ENCODE measurements around the gene ADARB2.

Gene ADARB2

DNA sequence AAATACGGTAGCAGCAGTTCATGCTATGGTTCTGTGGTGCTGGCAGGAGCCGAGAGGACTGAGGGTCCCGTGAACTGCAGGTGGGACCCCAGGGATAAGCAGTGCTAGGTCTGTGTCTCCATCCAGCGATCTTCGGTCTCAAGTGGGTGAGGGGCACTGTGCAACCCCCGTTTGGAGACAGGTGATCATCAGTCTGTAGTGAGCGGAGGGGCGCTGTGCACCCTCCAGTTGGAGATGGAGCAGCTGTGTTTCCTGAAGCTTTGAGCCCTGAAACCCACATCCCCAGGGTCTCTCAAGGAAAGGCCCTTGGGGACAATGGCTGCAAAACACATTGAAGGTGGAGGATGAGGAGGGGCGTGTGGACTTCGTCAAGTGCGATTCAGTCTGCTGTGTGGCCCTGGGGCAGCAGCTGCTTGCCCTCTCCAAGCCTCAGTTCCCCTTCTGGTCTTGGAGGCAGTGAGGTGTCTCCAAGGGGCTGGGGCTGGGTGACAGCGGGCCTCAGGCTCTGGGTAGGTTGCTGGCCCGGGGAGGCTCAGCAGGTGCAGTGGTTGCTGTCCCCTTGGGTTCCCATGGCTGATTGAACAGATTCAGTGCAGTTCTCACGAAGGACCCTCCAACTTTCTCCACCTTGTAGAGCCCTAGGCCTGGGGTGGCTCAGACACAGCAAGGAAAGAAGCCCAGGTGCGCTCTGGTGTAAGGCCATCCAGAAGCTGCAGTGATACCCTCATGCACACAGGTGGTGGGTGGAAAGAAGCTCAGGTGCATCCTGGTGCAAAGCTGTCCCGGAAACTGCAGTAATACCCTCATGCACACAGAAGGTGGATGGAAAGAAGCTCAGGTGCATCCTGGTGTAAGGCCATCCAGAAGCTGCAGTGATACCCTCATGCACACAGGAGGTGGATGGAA is 160.6 kb downstream of the ADARB2 start:
- DNase-seq (no peak), ATAC-seq (no peak)
- H3K27ac Mint-ChIP-seq = no peak overlapping the region
- H3K4me3 Mint-ChIP-seq = no peak overlapping the region
- no peaks in the 10 kb centered on the region for H3K4me1 Mint-ChIP-seq
- peaks cover 2 to 4% of the 10 kb centered on the region in 2 donors for H3K9me3 Mint-ChIP-seq
- H3K27me3 Mint-ChIP-seq = peaks cover 11% of the 10 kb centered on the region

DNA sequence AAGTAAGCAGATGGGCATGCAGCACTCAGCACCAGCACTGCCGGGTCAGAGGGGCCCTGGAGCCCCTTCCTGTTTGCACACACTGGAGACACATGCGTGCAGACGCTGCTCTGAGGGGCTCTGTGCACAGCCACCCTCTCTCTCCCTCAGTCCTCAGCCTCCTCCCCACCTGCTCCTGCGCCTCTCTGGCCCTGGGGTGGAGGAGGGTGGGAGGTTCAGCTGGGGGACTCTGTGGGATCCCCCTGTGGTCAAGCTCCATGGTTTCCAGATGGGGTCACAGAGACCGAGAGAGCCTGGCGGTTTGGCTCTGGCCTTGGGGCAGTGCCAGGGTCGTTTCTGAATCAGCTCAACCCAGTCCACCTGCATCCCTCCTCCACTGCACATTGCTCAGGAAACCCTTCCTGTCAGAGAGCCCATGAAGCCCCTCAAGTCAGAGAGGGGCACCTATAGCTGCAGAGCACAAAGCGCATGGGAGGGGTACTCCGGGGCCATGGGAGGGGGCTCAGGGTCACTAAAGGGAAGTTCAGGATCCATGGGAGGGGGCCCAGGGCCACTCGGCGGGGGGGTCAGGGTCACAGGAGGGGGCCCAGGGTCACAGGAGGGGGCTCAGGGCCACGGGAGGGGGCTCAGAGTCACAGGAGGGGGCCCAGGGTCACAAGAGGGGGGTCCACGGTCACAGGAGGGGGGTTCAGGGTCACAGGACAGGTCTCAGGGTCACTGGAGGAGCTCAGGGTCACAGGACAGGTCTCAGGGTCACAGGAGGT is 161.7 kb downstream of the ADARB2 start:
- DNase-seq (no peak), ATAC-seq (peak; percentile 55)
- no peak overlapping the region for H3K4me3 Mint-ChIP-seq
- peaks cover 7 to 8% of the 10 kb centered on the region in 2 donors for H3K9me3 Mint-ChIP-seq
- peaks cover 16% of the 10 kb centered on the region for H3K27me3 Mint-ChIP-seq
- peak overlapping the region in 1 of 2 donors; percentile 9 for H3K27ac Mint-ChIP-seq
- H3K4me1 Mint-ChIP-seq = no peaks in the 10 kb centered on the region

DNA sequence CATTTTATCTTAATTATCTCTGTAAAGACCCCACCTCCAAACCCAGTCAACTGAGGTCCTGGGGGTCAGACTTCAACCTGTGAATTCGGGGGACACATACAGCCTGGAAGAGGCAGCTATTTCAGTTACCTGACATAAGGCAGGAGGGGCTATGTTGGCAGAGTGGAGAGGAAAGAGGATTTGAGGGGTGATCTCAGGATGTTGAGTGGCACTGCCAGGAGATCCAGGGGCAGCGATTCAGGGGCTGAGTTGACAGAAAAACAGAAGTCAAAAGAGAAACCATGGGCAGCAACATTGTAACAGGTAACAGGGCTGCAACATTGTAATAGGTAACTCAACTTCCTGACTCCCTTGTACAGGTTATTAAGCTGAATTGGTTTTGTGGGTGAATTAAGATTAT is 162.6 kb downstream of the ADARB2 start:
- DNase-seq (no peak), ATAC-seq (no peak)
- H3K27me3 Mint-ChIP-seq = peaks cover 16% of the 10 kb centered on the region
- peaks cover 7 to 8% of the 10 kb centered on the region in 2 donors for H3K9me3 Mint-ChIP-seq
- peak overlapping the region in 1 of 2 donors; percentile 51 for H3K27ac Mint-ChIP-seq
- no peak overlapping the region for H3K4me3 Mint-ChIP-seq
- no peaks in the 10 kb centered on the region for H3K4me1 Mint-ChIP-seq

DNA sequence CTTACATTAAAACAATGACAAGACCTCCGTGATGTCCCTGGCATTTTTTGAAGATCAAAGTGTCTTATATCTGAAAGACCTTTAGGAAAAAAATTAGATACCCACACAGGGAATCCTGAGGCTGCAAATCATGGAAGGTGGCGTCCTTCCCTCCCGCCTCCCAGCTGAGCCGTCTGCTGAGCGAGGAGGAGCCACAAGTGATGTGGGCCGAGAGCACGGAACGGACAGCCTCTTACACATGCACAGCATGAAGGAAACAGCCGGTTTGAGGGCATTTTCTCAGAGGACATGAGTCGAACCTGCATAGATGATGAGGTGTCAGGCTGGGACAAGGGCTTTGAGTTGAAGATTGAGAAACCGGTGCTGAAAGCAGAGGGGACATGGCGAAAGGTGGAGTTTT is 163.3 kb downstream of the ADARB2 start:
- DNase-seq = no peak
- Mint-ChIP-seq H3K27ac (no peak overlapping the region), H3K4me1 (no peaks in the 10 kb centered on the region), H3K4me3 (no peak overlapping the region), H3K27me3 (peaks cover 16% of the 10 kb centered on the region), H3K9me3 (peaks cover 7 to 8% of the 10 kb centered on the region in 2 donors)
- ATAC-seq = no peak

DNA sequence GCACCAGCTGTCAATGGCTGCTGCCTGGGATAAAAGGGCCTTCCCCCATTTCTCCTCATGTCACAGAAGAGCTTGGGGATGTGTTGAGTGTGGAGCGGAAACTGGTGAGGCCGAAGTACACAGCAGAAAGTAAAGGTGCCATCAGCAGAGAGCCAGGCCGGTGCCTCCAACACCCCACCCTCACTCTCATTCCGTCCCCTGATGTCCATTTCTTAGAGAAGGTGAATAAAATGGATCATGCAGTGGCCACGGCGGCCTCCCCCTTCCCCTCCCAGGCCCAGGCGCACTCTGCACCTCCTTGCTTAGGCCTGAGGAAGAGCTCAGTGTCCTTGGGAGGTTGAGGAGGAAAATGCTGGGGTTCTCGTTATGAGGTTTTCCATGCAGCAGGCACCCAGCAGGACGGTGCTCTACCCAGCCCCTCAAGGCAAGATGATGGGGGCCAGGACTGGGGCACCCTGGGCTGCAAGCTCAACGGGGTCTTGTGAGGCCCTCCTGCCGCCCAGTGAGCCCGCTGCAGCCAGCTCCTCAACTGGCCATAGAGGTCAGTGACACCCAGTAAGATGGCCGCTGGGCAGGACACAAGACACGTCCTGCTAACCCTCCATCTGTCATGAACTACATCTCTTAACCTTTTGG is 163.9 kb downstream of the ADARB2 start:
- no peak for DNase-seq
- ATAC-seq = no peak
- Mint-ChIP-seq H3K27me3 (peaks cover 16% of the 10 kb centered on the region), H3K4me3 (no peak overlapping the region), H3K4me1 (no peaks in the 10 kb centered on the region), H3K27ac (peak overlapping the region in 1 of 2 donors; percentile 79), H3K9me3 (peaks cover 7 to 8% of the 10 kb centered on the region in 2 donors)

DNA sequence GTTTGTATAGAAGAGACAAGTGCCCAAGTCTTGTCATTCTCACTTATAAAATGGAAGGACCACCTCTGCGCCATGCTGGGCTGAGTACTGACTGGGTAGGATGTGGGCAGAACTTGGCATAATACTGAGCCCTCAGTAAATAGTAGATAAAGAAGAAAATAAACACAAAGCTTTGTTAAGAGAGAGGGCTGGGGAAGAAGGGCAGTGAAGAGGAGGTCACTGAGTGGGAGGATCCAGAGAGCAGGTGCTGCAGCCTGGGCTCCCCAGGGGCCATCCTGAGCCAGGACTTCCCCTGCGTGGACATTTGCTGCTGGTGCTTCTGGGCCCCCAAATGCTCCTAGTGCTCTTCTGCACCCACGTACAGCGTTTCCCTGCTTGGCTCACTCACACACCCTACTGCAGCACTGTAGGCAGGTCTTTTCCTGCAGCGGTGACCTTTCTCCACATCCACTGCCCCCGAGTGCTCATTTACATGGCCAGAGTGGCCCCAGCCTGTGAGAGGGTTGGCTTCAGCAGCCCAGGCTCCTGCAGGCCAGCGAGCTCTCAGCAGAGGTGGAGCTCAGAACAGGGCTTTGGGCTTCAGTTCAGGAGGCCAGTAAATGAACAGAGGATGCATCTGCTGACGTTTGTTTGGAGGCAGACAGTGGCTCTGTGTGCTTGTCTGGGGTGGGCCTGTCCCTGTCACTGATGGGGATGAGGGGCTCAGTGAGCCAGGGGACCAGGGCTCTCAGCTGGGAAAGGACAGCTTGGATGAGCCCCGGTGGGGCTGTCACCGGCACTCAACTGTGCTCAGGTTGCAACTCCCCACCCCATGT is 164.6 kb downstream of the ADARB2 start:
- DNase-seq = no peak
- Mint-ChIP-seq H3K27ac (peak overlapping the region in 1 of 2 donors; percentile 79), H3K27me3 (peaks cover 16% of the 10 kb centered on the region), H3K9me3 (peaks cover 7 to 8% of the 10 kb centered on the region in 2 donors), H3K4me3 (no peak overlapping the region), H3K4me1 (no peaks in the 10 kb centered on the region)
- ATAC-seq = peak; percentile 21

DNA sequence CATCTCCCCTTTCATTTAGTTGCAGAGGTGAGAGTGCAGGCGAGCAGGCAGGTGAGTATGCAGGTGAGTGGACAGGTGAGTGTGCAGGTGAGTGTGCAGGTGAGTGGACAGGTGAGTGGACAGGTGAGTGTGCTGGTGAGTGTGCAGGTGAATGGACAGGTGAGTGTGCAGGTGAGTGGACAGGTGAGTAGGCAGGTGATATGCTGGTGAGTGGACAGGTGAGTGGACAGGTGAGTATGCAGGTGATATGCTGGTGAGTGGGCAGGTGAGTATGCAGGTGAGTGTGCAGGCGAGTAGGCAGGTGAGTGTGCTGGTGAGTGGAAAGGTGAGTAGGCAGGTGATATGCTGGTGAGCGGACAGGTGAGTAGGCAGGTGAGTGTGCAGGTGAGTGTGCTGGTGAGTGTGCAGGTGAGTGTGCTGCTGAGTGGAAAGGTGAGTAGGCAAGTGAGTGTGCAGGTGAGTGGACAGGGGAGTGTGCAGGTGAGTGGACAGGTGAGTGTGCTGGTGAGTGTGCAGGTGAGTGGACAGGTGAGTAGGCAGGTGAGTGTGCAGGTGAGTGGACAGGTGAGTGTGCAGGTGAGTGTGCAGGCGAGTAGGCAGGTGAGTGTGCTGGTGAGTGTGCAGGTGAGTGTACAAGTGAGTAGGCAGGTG is 165.6 kb downstream of the ADARB2 start:
- Mint-ChIP-seq H3K27ac (no peak overlapping the region), H3K4me3 (no peak overlapping the region), H3K4me1 (no peaks in the 10 kb centered on the region), H3K27me3 (peaks cover 16% of the 10 kb centered on the region), H3K9me3 (peaks cover 7 to 8% of the 10 kb centered on the region in 2 donors)
- ATAC-seq (no peak), DNase-seq (no peak)

DNA sequence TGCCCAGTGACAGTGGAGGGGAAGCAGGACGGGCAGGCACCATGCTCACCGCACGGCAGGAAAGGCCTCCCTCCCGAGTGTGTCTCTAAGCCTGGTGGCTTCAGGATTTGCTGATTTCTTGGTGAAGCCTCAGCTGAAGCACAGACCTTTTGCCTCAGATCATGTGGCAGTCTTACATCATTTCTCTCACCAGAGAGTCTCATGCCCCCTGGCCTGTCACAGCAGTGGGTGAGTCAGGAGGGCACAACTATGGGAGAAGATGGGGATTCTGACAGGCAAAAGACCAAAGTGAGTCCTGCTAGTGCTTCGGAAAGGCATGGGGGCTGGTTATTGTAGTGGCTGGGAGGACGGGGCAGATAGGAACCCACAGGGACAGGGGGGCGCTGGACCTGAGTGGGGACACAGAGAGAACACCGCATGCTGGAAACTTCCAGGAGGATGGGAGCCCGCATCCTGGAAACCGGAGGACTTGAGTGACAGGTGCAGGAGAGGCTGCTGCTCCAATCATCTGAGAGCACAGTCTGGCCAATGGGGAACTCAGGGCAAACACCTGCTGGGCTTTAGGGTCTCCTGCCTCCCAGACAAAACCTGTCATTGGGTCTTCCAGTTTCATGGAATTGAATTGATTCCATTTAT is 166.8 kb downstream of the ADARB2 start:
- no peaks in the 10 kb centered on the region for H3K4me1 Mint-ChIP-seq
- H3K9me3 Mint-ChIP-seq = peaks cover 7 to 8% of the 10 kb centered on the region in 2 donors
- no peak for DNase-seq
- no peak overlapping the region for H3K4me3 Mint-ChIP-seq
- ATAC-seq = no peak
- peaks cover 16% of the 10 kb centered on the region for H3K27me3 Mint-ChIP-seq
- peak overlapping the region in 1 of 2 donors; percentile 30 for H3K27ac Mint-ChIP-seq

DNA sequence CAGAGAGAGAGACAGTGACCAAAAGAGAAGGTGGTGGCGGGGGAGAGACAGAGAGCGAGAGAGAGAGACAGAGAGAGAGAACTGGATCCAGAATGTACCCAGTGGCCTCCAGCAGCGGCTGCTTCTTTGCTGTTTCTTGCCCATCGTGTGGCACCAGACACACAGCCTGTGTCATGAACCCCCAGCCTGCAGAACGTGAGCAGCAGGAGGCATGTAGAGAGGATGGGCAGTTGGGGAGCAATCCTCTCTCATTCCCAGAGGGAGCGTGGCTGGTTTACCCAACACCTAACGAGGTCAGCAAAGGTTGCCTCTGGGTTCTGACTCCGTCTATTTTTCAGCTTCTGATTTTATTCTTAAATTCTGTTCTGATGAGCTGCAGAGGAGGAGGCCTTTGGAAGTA is 168.1 kb downstream of the ADARB2 start:
- Mint-ChIP-seq H3K9me3 (peaks cover 7 to 8% of the 10 kb centered on the region in 2 donors), H3K27me3 (peaks cover 18% of the 10 kb centered on the region)
- ATAC-seq = no peak

GRCh38 chr10:1567742-1568495 is 169.4 kb downstream of the ADARB2 start:
- no peak for DNase-seq
- no peak for ATAC-seq
- Mint-ChIP-seq H3K27ac (no peak overlapping the region), H3K9me3 (peaks cover 7 to 8% of the 10 kb centered on the region in 2 donors), H3K4me1 (no peaks in the 10 kb centered on the region), H3K4me3 (no peak overlapping the region), H3K27me3 (peaks cover 13% of the 10 kb centered on the region)

More for the DNA sequence above, 168.1 kb downstream of the ADARB2 start:
- no peak overlapping the region for H3K4me3 Mint-ChIP-seq
- no peaks in the 10 kb centered on the region for H3K4me1 Mint-ChIP-seq
- no peak overlapping the region for H3K27ac Mint-ChIP-seq
- DNase-seq = no peak

- H3K27me3 Mint-ChIP-seq = peaks cover 13% of the 10 kb centered on the region
Measured at GRCh38 chr10:1567152-1567551, 170.2 kb downstream of the ADARB2 start.

GRCh38 chr10:1564791-1565190 is 172.5 kb downstream of the ADARB2 start:
- no peak for ATAC-seq
- H3K9me3 Mint-ChIP-seq = no peaks in the 10 kb centered on the region
- H3K27me3 Mint-ChIP-seq = peaks cover 23% of the 10 kb centered on the region

More at GRCh38 chr10:1567152-1567551, 170.2 kb downstream of the ADARB2 start:
- no peak for DNase-seq
- Mint-ChIP-seq H3K4me1 (no peaks in the 10 kb centered on the region), H3K4me3 (no peak overlapping the region), H3K27ac (peak overlapping the region in 1 of 2 donors; percentile 10), H3K9me3 (peaks cover 7 to 8% of the 10 kb centered on the region in 2 donors)
- ATAC-seq = no peak

DNA sequence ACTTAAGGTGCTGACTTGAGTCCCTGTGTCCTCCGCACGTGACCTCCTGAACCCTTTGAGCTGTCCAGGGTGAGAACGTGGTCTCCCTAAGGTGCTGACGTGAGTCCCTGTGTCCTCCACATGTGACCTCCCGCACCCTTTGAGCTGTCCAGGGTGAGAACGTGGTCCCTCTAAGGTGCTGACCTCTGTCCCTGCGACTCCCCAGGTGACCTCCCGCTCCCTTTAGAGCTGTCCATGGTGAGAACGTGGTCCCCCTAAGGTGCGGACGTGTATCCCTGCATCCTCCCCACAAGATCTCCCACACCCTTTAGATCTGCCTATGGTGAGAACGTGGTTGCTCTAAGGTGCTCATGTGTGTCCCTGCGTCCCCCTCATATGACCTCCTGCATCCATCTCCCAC is 174.3 kb downstream of the ADARB2 start:
- no peaks in the 10 kb centered on the region for H3K9me3 Mint-ChIP-seq
- no peak overlapping the region for H3K27ac Mint-ChIP-seq
- no peak overlapping the region for H3K4me3 Mint-ChIP-seq
- ATAC-seq (no peak), DNase-seq (no peak)
- H3K27me3 Mint-ChIP-seq = peaks cover 41% of the 10 kb centered on the region
- no peaks in the 10 kb centered on the region for H3K4me1 Mint-ChIP-seq

More at GRCh38 chr10:1564791-1565190, 172.5 kb downstream of the ADARB2 start:
- no peaks in the 10 kb centered on the region for H3K4me1 Mint-ChIP-seq
- H3K4me3 Mint-ChIP-seq = no peak overlapping the region
- DNase-seq = no peak
- no peak overlapping the region for H3K27ac Mint-ChIP-seq

Data from stimulated activated naive CD8-positive, alpha-beta T cell treated with anti-CD3 and anti-CD28 coated beads, Interleukin-15, amount 100 ng/mL, for 72 hours (primary cell).